HG03565 (cell line): ENCODE results near the gene WRNIP1.

Experiments used
- ATAC-seq: cut with Tn5 transposase; IDR thresholded peaks from one replicate; pipeline ENCODE4 v1.9.1; 2021; ENCODE audit warnings: mild to moderate bottlenecking, moderate library complexity; ENCODE audit not compliant: unreplicated experiment

Gene WRNIP1

DNA sequence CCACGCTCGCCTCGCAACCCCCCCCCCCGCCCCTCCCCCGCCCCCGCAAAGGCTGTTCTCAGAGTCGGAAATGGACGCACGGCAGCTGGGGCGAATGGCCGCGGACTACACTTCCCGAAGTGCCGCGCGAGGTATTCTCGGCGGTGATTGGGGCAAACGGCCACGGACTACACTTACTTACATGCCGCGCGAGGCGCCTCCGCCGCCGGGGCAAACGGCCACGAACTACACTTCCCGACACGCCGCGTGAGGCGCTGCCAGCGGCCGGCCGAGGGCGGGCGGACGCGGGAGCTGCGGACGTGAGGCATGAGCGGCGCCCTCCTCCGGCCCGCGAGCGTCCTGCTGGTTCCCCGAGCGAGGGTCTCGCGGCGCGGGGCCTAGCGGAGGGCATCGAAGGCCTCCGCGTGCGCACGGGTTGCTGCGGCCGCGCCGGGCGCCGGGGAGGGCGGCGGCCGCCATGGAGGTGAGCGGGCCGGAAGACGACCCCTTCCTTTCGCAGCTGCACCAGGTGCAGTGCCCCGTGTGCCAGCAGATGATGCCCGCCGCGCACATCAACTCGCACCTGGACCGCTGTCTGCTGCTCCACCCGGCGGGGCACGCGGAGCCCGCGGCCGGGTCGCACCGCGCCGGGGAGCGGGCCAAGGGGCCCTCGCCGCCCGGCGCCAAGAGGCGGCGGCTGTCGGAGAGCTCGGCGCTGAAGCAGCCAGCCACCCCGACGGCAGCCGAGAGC is at the start of gene WRNIP1:
WRNIP1 (plus strand) TSS at position 228 of the 730 bp plus-strand sequence; CDS start at position 458, 230 bp downstream.
- peak; percentile 86 for ATAC-seq

DNA sequence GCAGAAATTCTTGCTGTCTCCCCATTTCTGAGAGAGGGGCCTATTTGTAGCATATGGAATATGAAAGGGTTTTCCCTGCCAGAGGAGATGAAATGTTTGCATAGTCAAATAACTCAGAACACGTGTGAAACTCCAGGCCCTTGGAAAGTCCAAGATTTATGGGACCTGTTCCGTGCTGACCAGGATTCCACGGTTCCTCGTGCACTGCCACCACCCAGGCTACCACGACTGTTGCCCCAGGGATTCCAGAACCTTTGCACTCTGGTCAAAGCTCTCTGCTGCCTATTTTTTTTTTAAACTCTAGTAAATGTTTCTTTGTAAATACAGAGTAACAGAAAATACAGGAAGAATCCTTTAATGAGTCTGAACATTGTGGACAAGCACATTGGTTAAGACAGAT is 49.5 kb upstream of the WRNIP1 start:
- no peak for ATAC-seq

- ATAC-seq: no peak
Measured at GRCh38 chr6:2716936-2717700, 48.1 kb upstream of the WRNIP1 start.

DNA sequence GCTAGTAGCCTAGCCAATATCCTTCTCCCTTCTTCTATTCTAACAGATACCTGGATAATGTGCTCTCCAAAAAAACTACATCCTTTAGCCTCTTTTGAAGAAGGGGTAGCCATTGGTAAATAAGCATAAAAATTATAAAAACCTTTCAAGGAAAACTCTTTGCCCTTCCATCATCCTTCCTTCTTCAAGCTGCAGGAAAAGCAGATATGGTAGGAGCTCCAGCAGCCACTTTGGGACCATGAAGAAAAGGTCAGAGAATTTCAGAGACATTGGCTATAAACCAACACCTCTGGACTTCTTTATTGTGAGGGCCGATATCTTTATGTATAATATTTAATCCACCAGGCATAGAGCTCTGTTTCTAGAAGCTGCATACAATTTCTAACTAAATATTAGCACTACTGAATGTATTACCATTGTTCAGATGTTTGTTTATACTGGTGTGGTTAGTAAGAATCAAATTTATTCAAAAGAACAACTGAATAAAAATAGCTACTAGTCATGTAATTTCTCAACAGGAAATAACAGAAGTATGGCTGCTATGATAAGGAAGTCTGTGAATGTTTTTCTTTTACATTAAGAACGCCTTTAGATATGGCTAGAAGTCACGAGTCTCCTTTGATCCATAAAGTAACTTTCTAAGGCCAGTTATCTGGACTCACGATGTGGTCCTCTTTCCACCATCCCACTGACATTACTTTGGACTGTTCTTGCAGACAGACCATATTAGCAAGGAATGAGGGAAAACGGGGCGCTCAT is 46.7 kb upstream of the WRNIP1 start:
- no peak for ATAC-seq

- ATAC-seq: no peak
Measured at GRCh38 chr6:2719093-2719455, 46.1 kb upstream of the WRNIP1 start.

GRCh38 chr6:2721219-2721618 is 44.0 kb upstream of the WRNIP1 start:
- no peak for ATAC-seq

- no peak for ATAC-seq
Measured at GRCh38 chr6:2725364-2725988, 39.7 kb upstream of the WRNIP1 start.

DNA sequence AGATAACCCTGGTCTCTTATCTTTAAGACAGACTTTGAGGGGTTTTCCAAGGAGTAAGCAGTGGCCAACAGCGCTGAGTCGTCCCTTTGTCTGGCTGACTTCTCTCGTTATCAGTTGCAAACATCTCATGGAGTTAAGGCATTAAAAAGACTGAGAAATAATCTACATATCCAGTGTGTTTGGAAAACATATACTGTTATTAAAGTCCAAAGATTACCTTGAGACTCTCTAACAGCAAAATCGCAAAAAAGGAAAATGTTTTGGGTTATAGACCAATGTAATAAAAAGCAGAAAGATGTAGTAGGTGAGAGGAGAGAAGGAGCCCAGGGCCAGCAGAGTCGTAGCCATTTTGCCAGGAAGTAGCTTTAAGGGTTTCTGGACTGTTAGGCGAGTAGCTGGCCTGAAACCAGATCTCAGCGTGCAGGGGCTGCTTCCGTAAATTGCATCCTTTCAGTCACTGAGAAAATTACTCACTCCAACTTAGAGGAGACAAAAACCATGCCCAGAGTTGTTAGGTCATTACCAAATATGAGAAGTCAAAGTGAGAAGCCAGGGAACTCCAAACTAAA is 39.1 kb upstream of the WRNIP1 start:
- ATAC-seq: peak; percentile 45

GRCh38 chr6:2729921-2730320 is 35.3 kb upstream of the WRNIP1 start:
- ATAC-seq: no peak

GRCh38 chr6:2730353-2731107 is 34.7 kb upstream of the WRNIP1 start:
- no peak for ATAC-seq

- no peak for ATAC-seq
Measured at GRCh38 chr6:2731281-2731909, 33.8 kb upstream of the WRNIP1 start.

- no peak for ATAC-seq
Measured at GRCh38 chr6:2732503-2733089, 32.6 kb upstream of the WRNIP1 start.

DNA sequence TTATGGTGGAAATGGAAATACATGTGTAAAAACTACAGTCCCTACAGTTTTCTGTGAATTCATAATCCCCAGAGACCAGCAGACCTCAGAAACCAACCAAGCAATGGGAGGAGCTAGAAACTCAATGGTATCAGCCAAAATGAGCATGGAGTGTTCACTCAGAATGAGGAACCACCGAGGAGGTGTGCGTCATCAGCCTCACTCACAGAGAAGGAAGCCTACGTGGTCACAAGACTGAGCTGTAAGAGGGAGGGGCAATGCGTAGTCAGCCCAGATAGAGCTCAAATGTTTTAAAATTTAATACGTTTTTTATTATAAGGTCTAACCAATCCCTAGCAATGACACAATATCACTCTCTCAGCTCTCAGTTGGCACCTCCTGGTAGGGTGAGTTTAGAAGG is 31.9 kb upstream of the WRNIP1 start:
- peak; percentile 93 for ATAC-seq

- no peak for ATAC-seq
Measured at GRCh38 chr6:2733736-2734480, 31.3 kb upstream of the WRNIP1 start.

- no peak for ATAC-seq
Measured at GRCh38 chr6:2734488-2735166, 30.6 kb upstream of the WRNIP1 start.

- no peak for ATAC-seq
Measured at GRCh38 chr6:2737885-2738284, 27.3 kb upstream of the WRNIP1 start.

- ATAC-seq: no peak
Measured at GRCh38 chr6:2738373-2738979, 26.7 kb upstream of the WRNIP1 start.

DNA sequence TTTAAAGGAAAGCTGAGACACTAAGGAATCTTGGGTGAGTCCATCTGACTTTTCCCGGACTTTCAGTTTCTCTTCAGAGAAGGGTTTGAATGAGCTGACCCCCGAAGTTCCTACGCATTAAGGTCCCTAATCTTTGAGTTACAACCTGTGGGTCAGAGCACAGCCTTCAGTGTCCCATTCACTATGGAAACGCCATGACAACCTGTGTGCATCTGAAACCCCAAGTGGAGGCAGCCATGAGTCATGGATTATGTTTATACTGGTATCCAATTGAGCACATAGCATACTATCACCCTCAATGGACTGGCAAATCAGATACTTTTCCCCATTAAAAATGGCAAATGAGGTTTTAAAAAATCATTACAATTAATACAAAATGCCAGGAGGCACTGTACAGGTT is 25.9 kb upstream of the WRNIP1 start:
- no peak for ATAC-seq
